Anterior cingulate cortex (tissue), 58 donors: ENCODE data around the gene TTLL11.
A peak's percentile ranks its signal among the peaks of the same experiment; 100 is the strongest.
"Not testable (repeated sequence)": the region's sequence is repeated elsewhere in the genome, so short reads cannot be mapped to it uniquely, and the experiment has no call there.

Experiments
- DNase-seq, 58 donors: peaks; one replicate each; lab custom pipeline; 2025; lab: John Stamatoyannopoulos, UW

Gene TTLL11

GRCh38 chr9:121985792-121986494 is 107.2 kb downstream of the TTLL11 start:
- DNase-seq = peak in 26 of 58 donors; percentile 6 to 70 (median 32)

- DNase-seq = no peak
Observed at GRCh38 chr9:121984726-121985402, 108.2 kb downstream of the TTLL11 start.

- DNase-seq = no peak
Observed at GRCh38 chr9:121983736-121984135, 109.4 kb downstream of the TTLL11 start.

- DNase-seq = no peak
Observed at GRCh38 chr9:121981118-121981883, 111.8 kb downstream of the TTLL11 start.

- not testable (repeated sequence) for DNase-seq
Observed at GRCh38 chr9:121980665-121981064, 112.4 kb downstream of the TTLL11 start.

GRCh38 chr9:121979736-121980135 is 113.4 kb downstream of the TTLL11 start:
- no peak for DNase-seq

GRCh38 chr9:121976751-121977150 is 116.4 kb downstream of the TTLL11 start:
- no peak for DNase-seq

- no peak for DNase-seq
Observed at GRCh38 chr9:121975801-121976277, 117.3 kb downstream of the TTLL11 start.

GRCh38 chr9:121974421-121974820 is 118.7 kb downstream of the TTLL11 start:
- DNase-seq = no peak

- peak in 10 of 58 donors; percentile 9 to 49 (median 28) for DNase-seq
Observed at GRCh38 chr9:121972501-121972981, 120.6 kb downstream of the TTLL11 start.

GRCh38 chr9:121968056-121968455 is 125.1 kb downstream of the TTLL11 start:
- DNase-seq = no peak

- no peak for DNase-seq
Observed at GRCh38 chr9:121966706-121967105, 126.4 kb downstream of the TTLL11 start.

GRCh38 chr9:121963528-121963995 is 129.5 kb downstream of the TTLL11 start:
- no peak for DNase-seq

- no peak for DNase-seq
Observed at GRCh38 chr9:121962421-121962820, 130.7 kb downstream of the TTLL11 start.

- no peak for DNase-seq
Observed at GRCh38 chr9:121960665-121961064, 132.4 kb downstream of the TTLL11 start.

GRCh38 chr9:121958530-121958929 is 134.6 kb downstream of the TTLL11 start:
- no peak for DNase-seq

- no peak for DNase-seq
Observed at GRCh38 chr9:121956808-121957207, 136.3 kb downstream of the TTLL11 start.

GRCh38 chr9:121955649-121956048 is 137.5 kb downstream of the TTLL11 start:
- DNase-seq = no peak

- DNase-seq = peak in 9 of 58 donors; percentile 3 to 28 (median 11)
Observed at GRCh38 chr9:121954477-121955140, 138.5 kb downstream of the TTLL11 start.

GRCh38 chr9:121952611-121953010 is 140.5 kb downstream of the TTLL11 start:
- no peak for DNase-seq
